SK-N-SH (cell line): ENCODE data around the gene FUS.

ENCODE experiments used
- GABPA ChIP-seq: IDR thresholded peaks from 2 replicates; pipeline ENCODE4 v1.4.0; 2012; ENCODE audit warnings: low read depth, mild to moderate bottlenecking
- POLR2AphosphoS5 ChIP-seq: IDR thresholded peaks from 2 replicates; pipeline ENCODE4 v1.6.1; 2012; ENCODE audit warnings: low read depth, low read length
- SMC3 ChIP-seq: IDR thresholded peaks from 2 replicates; pipeline ENCODE4 v1.6.1; 2012; ENCODE audit warnings: low read depth, low read length, improper control_type of control experiment
- TF ChIP-seq, protein P1 (sequence below): fragments of 200-600 bp; sonication (generic); IDR thresholded peaks from 2 replicates; pipeline ENCODE4 v1.6.1; 2017; ENCODE audit warnings: antibody characterized with exemption, mild to moderate bottlenecking, moderate library complexity

DNA sequence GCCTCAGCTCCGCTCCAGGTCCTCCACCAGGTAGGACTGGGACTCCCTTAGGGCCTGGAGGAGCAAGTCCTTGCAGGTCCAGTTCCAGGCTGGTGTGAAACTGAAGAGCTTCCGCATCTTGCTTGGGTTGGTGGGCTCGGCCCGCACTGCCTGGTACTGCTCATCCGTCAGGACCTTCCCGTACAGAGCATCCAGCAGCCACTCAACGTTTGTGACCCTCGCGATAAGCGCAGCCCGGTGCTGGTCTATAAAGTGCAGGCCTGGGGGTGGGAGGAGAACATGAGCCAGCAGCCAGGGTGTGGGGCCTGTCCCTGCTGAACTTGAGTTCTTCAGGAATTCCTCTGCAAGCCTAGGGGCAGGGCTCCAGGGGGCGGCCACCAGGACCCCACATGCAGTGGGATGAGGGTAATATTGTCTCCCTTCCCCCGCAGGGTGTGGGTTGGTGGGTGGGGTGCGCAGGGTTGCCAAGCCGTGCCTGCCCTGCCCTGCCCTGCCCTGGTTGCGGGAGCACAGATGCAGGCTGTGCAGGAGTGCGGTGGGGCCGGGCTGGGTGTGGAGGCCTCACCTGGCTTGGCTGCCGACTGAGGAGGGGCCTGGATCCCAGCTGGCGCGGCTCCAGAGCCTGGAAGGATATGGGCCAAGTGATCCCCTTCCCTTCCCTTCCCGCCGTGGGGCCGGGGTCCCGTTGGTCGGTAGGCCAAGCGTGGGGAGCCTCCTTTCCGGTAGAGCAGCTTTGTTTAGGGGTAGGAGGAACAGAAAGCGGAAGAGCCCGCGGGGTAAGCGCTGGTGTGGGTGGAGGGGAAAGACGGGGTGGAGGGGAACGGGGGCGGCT is 21.9 kb downstream of the FUS start:
- TF ChIP-seq, protein P1, sequence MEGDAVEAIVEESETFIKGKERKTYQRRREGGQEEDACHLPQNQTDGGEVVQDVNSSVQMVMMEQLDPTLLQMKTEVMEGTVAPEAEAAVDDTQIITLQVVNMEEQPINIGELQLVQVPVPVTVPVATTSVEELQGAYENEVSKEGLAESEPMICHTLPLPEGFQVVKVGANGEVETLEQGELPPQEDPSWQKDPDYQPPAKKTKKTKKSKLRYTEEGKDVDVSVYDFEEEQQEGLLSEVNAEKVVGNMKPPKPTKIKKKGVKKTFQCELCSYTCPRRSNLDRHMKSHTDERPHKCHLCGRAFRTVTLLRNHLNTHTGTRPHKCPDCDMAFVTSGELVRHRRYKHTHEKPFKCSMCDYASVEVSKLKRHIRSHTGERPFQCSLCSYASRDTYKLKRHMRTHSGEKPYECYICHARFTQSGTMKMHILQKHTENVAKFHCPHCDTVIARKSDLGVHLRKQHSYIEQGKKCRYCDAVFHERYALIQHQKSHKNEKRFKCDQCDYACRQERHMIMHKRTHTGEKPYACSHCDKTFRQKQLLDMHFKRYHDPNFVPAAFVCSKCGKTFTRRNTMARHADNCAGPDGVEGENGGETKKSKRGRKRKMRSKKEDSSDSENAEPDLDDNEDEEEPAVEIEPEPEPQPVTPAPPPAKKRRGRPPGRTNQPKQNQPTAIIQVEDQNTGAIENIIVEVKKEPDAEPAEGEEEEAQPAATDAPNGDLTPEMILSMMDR = no peak
- TF ChIP-seq GABPA = no peak
- no peak; the same call in none of the 2 replicates for TF ChIP-seq POLR2AphosphoS5
- no peak for TF ChIP-seq SMC3
